Panc1 (cell line): ENCODE results near the gene FOXD2. TPM values are rescaled to one million over a fixed set of nuclear protein-coding genes. Genes with fewer than 3 reads are reported as not detected.

ENCODE experiments used
- ATAC-seq: fragments of 200-7000 bp; cut with Tn5 transposase; 2 replicates; pipeline ENCODE4 v1.9.1; 2020; ENCODE audit warnings: mild to moderate bottlenecking, moderate library complexity
- BruUV-seq: library from RNA; stranded (reverse); fragments of 400-500 nt; replicated peaks from 2 replicates; lab custom pipeline; 2021; lab: Mats Ljungman, UMichigan
- CTCF ChIA-PET: fragments of 300-600 bp; sonication (Branson Sonifier 250); formaldehyde crosslinking; loops from one replicate; lab custom pipeline; 2022; ENCODE audit warnings: antibody characterized with exemption; lab: Charles Lee
- POLR2A ChIA-PET: fragments of 300-600 bp; sonication (Branson Sonifier 250); formaldehyde crosslinking; loops from one replicate; lab custom pipeline; 2022; ENCODE audit warnings: antibody characterized with exemption; lab: Charles Lee
- DNase-seq: peaks from one replicate; pipeline ENCODE4 v3.0.0-alpha.2; 2010; ENCODE audit warnings: low read depth, low spot score
- H3K27ac ChIP-seq: 2 replicates; pipeline ENCODE4 v1.5.1; 2011; ENCODE audit warnings: mild to moderate bottlenecking, low read length, inconsistent platforms
- H3K27me3 ChIP-seq: fragments of 200-500 bp; sonication (Bioruptor generic); 2 replicates; pipeline ENCODE4 v1.6.0; 2014; ENCODE audit warnings: low read length, inconsistent platforms; ENCODE audit not compliant: control insufficient read depth, insufficient read depth
- H3K36me3 ChIP-seq: fragments of 200-500 bp; sonication (Bioruptor generic); 2 replicates; pipeline ENCODE4 v1.5.1; 2014; ENCODE audit warnings: inconsistent platforms, mild to moderate bottlenecking, low read length, moderate library complexity; ENCODE audit not compliant: control insufficient read depth, insufficient read depth
- H3K4me1 ChIP-seq: 2 replicates; pipeline ENCODE4 v1.5.1; 2011; ENCODE audit warnings: inconsistent platforms, mild to moderate bottlenecking, low read length, moderate library complexity; ENCODE audit not compliant: control insufficient read depth, insufficient read depth
- H3K4me3 ChIP-seq, 2 experiments: 2 replicates each; pipeline ENCODE4 v1.5.1; 2011 to 2012; ENCODE audit warnings: low read depth in 2 of 2, low read length in 2 of 2, mild to moderate bottlenecking in 2 of 2, inconsistent platforms in 1 of 2, moderate library complexity in 1 of 2
- H3K9me3 ChIP-seq: fragments of 200-500 bp; sonication (Bioruptor generic); 2 replicates; pipeline ENCODE4 v1.5.1; 2014; ENCODE audit warnings: low read depth, mild to moderate bottlenecking, inconsistent platforms, low read length, moderate library complexity; ENCODE audit not compliant: control insufficient read depth, insufficient read depth
- CTCF ChIP-seq: fragments of 450-650 bp; IDR thresholded peaks from 2 replicates; pipeline ENCODE4 v1.5.1; 2017; ENCODE audit warnings: mild to moderate bottlenecking
- POLR2AphosphoS5 ChIP-seq: IDR thresholded peaks from 2 replicates; pipeline ENCODE4 v1.6.1; 2012; ENCODE audit warnings: mild to moderate bottlenecking, low read depth, low read length, moderate library complexity
- REST ChIP-seq, 2 experiments: IDR thresholded peaks; 2 replicates each; pipeline ENCODE4 v1.6.1; 2011 to 2012; ENCODE audit warnings: low read depth in 2 of 2, control low read depth in 1 of 2, low read length in 1 of 2, mild to moderate bottlenecking in 1 of 2, moderate library complexity in 1 of 2; ENCODE audit not compliant: insufficient read depth in 1 of 2
- SIN3A ChIP-seq: IDR thresholded peaks from 2 replicates; pipeline ENCODE4 v1.6.1; 2012; ENCODE audit warnings: low read depth, mild to moderate bottlenecking, low read length, moderate library complexity, borderline replicate concordance; ENCODE audit not compliant: insufficient read depth
- TCF7L2 ChIP-seq: IDR thresholded peaks from 2 replicates; pipeline ENCODE4 v1.6.1; 2011; ENCODE audit warnings: mild to moderate bottlenecking, low read depth, low read length, inconsistent platforms
- in situ Hi-C: cut with HindIII; loops from 2 replicates; pipeline ENCODE4 v1.10.0; 2016; ENCODE audit warnings: low sequenced_read_pairs, low pct_unique_long_range_greater_than_20kb
- intact Hi-C: fragments of 100-400 bp; cut with micrococcal nuclease; formaldehyde crosslinking; loops from one replicate; pipeline ENCODE4 v1.10.0; 2022; ENCODE audit not compliant: unreplicated experiment
- total RNA-seq: library from RNA; stranded (reverse); gene quantifications from one replicate; pipeline ENCODE4 v1.2.1, GENCODE V29; 2021; ENCODE audit not compliant: unreplicated experiment

Gene FOXD2
- total RNA-seq, 1 experiment from 2014 or later = 2.2 TPM

- in situ Hi-C loops (no loop called here), intact Hi-C loops (no loop called here)
- DNase-seq (no peak), ATAC-seq (no peak)
- Histone ChIP-seq H3K27ac (no peak overlapping the region), H3K36me3 (no peaks in the 10 kb centered on the region; the same call in 1 of the 2 replicates), H3K4me3 (no peak overlapping the region), H3K27me3 (no peaks in the 10 kb centered on the region), H3K9me3 (no peaks in the 10 kb centered on the region), H3K4me1 (peaks cover 19% of the 10 kb centered on the region)
- TF ChIP-seq POLR2AphosphoS5 (no peak), SIN3A (no peak), TCF7L2 (no peak), CTCF (no peak), REST (IDR thresholded peaks at IDR 0.05; ENCODE audit: insufficient read depth in 1 of 2, low read depth in 2 of 2, low read length in 1 of 2) (no peak)
- ChIA-PET CTCF (no interaction called here), POLR2A (no interaction called here)
- BruUV-seq = no TSS peak
Measured at GRCh38 chr1:47442202-47442601, 4.4 kb downstream of the FOXD2 start.

- ATAC-seq = no peak
- in situ Hi-C loops = no loop called here
Measured at GRCh38 chr1:47442842-47443529, 5.1 kb downstream of the FOXD2 start.

More at GRCh38 chr1:47442842-47443529, 5.1 kb downstream of the FOXD2 start:
- Histone ChIP-seq H3K4me3 (no peak overlapping the region), H3K4me1 (peaks cover 19% of the 10 kb centered on the region), H3K36me3 (no peaks in the 10 kb centered on the region), H3K27ac (no peak overlapping the region), H3K27me3 (no peaks in the 10 kb centered on the region; the same call in 1 of the 2 replicates), H3K9me3 (no peaks in the 10 kb centered on the region)
- no TSS peak for BruUV-seq
- ChIA-PET CTCF (no interaction called here), POLR2A (no interaction called here)
- intact Hi-C loops = no loop called here
- no peak for DNase-seq
- no peak for TF ChIP-seq SIN3A
- no peak for TF ChIP-seq POLR2AphosphoS5
- no peak for TF ChIP-seq TCF7L2
